ENCODE data around the gene ATG9A.
"Not testable (repeated sequence)": the region's sequence is repeated elsewhere in the genome, so short reads cannot be mapped to it uniquely, and the experiment has no call there.

Gene ATG9A

DNA sequence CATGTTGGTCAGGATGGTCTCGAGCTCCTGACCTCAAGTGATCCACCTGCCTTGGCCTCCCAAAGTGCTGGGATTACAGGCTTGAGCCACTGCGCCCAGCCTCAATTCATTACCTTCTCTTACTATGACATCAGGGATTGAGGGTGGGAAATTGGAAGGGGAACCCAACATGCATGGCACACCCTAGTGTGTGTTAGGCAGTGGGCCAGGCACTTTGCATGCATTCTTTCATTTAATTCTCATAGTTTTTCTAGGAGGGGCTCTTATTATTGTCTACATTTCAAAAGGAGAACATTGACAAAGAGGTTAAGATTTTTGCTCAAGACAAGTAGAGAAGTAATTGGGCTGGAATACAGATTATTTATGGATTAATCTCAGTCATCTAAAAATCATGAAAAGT lies 38.9 kb upstream of the ATG9A start:
- TF ChIP-seq, protein P1, sequence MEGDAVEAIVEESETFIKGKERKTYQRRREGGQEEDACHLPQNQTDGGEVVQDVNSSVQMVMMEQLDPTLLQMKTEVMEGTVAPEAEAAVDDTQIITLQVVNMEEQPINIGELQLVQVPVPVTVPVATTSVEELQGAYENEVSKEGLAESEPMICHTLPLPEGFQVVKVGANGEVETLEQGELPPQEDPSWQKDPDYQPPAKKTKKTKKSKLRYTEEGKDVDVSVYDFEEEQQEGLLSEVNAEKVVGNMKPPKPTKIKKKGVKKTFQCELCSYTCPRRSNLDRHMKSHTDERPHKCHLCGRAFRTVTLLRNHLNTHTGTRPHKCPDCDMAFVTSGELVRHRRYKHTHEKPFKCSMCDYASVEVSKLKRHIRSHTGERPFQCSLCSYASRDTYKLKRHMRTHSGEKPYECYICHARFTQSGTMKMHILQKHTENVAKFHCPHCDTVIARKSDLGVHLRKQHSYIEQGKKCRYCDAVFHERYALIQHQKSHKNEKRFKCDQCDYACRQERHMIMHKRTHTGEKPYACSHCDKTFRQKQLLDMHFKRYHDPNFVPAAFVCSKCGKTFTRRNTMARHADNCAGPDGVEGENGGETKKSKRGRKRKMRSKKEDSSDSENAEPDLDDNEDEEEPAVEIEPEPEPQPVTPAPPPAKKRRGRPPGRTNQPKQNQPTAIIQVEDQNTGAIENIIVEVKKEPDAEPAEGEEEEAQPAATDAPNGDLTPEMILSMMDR (conservative IDR thresholded peaks at IDR 0.05; ENCODE audit: low read depth), result no peak
- H3K27ac ChIP-seq, result peak overlapping the region; percentile 37; the same call in 1 of the 2 replicates
- no peak for DNase-seq (ENCODE audit: low spot score)
- ChIA-PET CTCF (interaction anchor here (0.7 kb wide), 1 partner anchor 1120 kb away, joined by 4 read pairs; no protein-coding TSS in a partner anchor), POLR2A (ENCODE audit: low non-redundant PET) (no interaction called here)

DNA sequence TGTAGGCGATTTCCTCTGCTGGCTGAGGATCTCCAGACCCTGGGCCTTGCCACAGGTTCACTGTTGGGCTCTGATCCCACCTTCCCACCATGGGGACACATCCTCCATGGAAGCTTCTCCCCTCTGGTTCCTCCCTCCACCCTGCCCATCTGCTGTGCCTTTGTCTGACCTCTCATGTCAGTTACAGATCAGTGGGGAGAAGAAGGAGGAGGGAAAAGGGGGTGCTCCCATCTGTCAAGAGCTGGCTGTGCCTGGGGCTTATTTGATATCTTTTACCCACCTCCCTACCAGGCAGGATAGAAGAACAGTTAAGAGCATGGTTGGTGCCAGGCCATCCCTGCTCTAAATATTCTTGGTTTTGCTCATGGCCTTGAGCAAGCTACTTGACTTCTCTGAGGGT lies 37.5 kb upstream of the ATG9A start:
- POLR2A ChIA-PET (ENCODE audit: low non-redundant PET), result no interaction called here
- no peak for DNase-seq (ENCODE audit: low spot score)
- H3K27ac ChIP-seq, result no peak overlapping the region
- TF ChIP-seq, protein P1 (conservative IDR thresholded peaks at IDR 0.05; ENCODE audit: low read depth), result no peak
- CTCF ChIA-PET, result no interaction called here

DNA sequence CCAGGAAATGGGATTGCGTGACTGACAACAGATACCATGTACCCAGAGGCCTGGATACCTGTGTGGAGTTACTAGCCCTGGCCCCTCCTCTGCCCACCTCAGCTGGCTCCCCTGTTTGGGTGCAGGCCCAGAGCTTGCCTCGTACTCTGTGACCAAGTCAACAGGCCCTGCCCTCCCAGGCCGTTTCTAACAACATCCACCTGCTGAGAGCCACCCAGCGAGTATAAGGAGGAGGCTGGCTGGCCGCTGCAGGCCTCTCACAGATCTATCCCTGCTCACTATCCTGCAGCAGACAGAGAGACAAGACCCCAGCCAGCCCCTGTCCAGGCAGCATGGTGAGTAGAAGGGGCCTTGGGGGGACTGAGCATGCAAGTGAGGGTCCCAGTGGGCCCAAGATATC lies 36.8 kb upstream of the ATG9A start:
- H3K27ac ChIP-seq, result peak overlapping the region; percentile 10; the same call in 1 of the 2 replicates
- ChIA-PET POLR2A (ENCODE audit: low non-redundant PET) (no interaction called here), CTCF (interaction anchor here (0.7 kb wide), 1 partner anchor 107 kb away, joined by 4 read pairs; no protein-coding TSS in a partner anchor)
- no peak for DNase-seq (ENCODE audit: low spot score)
- TF ChIP-seq, protein P1 (conservative IDR thresholded peaks at IDR 0.05; ENCODE audit: low read depth), result no peak

- ChIA-PET CTCF (interaction anchor here (0.6 to 1.3 kb wide), 3 partner anchors 34 to 1362 kb away, joined by 3 to 5 read pairs (median 5); no protein-coding TSS in a partner anchor), POLR2A (ENCODE audit: low non-redundant PET) (interaction anchor here (0.6 kb wide), 2 partner anchors 8 to 44 kb away, joined by 3 to 4 read pairs; partner anchors contain the start of gene TUBA4B)
- TF ChIP-seq, protein P1 (conservative IDR thresholded peaks at IDR 0.05; ENCODE audit: low read depth), result no peak
- H3K27ac ChIP-seq, result no peak overlapping the region
- no peak for DNase-seq (ENCODE audit: low spot score)
Measured at GRCh38 chr2:219261024-219261855, 31.8 kb upstream of the ATG9A start.

GRCh38 chr2:219258942-219259341 lies 29.5 kb upstream of the ATG9A start:
- CTCF ChIA-PET, result interaction anchor here (0.5 to 1.8 kb wide), 3 partner anchors 19 to 280 kb away, joined by 4 to 9 read pairs (median 4); no protein-coding TSS in a partner anchor
- DNase-seq (ENCODE audit: low spot score); H3K27ac ChIP-seq; POLR2A ChIA-PET (ENCODE audit: low non-redundant PET): not testable (repeated sequence)

DNA sequence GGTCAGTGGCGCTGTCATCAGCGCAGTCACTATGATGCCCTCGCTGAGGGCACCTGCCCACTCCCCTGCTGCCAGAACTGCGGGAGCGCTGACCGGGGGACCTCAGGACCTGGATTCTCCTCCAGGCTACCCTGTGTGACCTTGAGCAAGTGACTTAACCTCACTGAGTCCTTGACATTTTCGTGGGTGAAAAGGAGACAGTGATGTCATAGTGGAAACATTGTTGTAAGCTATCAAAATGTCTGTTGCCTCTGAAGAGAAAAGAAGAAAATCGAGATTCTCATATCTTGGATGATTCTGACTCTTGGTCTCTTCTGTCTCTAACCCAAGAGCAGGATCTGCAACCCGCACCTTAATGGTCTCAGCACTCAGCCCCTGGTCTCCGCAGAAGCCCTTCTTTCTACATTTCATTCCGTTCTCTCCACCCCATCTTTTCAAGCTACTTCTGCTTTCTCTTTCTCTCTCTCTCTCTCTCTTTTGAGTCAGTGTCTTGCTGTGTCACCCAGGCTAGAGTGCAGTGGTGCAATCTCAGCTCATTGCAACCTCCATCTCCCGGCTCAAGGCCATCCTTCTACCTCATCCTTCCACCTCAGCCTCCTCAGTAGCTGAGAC lies 25.3 kb upstream of the ATG9A start:
- POLR2A ChIA-PET (ENCODE audit: low non-redundant PET), result interaction anchor here (1.7 to 4.9 kb wide), 3 partner anchors 9 to 24 kb away, joined by 6 to 35 read pairs (median 10); partner anchors contain the start of genes DNAJB2, GLB1L and STK16

More for the DNA sequence above, 25.3 kb upstream of the ATG9A start:
- DNase-seq (ENCODE audit: low spot score), result no peak
- CTCF ChIA-PET, result interaction anchor here (2.4 to 3.2 kb wide), 2 partner anchors 23 to 40 kb away, joined by 18 to 20 read pairs; no protein-coding TSS in a partner anchor
- TF ChIP-seq, protein P1 (conservative IDR thresholded peaks at IDR 0.05; ENCODE audit: low read depth), result no peak
- no peak overlapping the region for H3K27ac ChIP-seq

All from RWPE1 (cell line).